MM.1S (cell line): ENCODE results near the gene HAUS7.

Experiments
- DNase-seq: peaks from one replicate; pipeline ENCODE4 v3.0.0-alpha.2; 2015
- H2AFZ ChIP-seq: fragments of 300-600 bp; sonication (generic); 2 replicates; pipeline ENCODE4 v1.6.0; 2016; ENCODE audit warnings: antibody characterized with exemption, low read length
- H3F3A ChIP-seq: fragments of 300-600 bp; sonication (generic); 2 replicates; pipeline ENCODE4 v1.6.1; 2016; ENCODE audit warnings: mild to moderate bottlenecking, antibody characterized with exemption, low read length, moderate library complexity, mixed read lengths; ENCODE audit not compliant: insufficient read depth
- H3K27ac ChIP-seq: fragments of 300-600 bp; sonication (generic); 2 replicates; pipeline ENCODE4 v1.5.1; 2016; ENCODE audit warnings: mild to moderate bottlenecking, low read length
- H3K27me3 ChIP-seq: fragments of 300-600 bp; sonication (generic); replicated peaks from 2 replicates; pipeline ENCODE4 v1.6.0; 2016; ENCODE audit warnings: low read length; ENCODE audit not compliant: insufficient read depth
- H3K36me3 ChIP-seq: fragments of 300-600 bp; sonication (generic); replicated peaks from 2 replicates; pipeline ENCODE4 v1.6.1; 2016; ENCODE audit warnings: mild to moderate bottlenecking, low read length, mixed read lengths; ENCODE audit not compliant: insufficient read depth
- H3K4me1 ChIP-seq: fragments of 300-600 bp; sonication (generic); 2 replicates; pipeline ENCODE4 v1.6.1; 2016; ENCODE audit warnings: low read length, mixed read lengths
- H3K4me2 ChIP-seq: fragments of 300-600 bp; sonication (generic); 2 replicates; pipeline ENCODE4 v1.6.0; 2016; ENCODE audit warnings: low read depth, low read length
- H3K4me3 ChIP-seq: fragments of 300-600 bp; sonication (generic); 2 replicates; pipeline ENCODE4 v1.5.1; 2016; ENCODE audit warnings: low read length, mixed read lengths
- H3K79me2 ChIP-seq: fragments of 300-600 bp; sonication (generic); 2 replicates; pipeline ENCODE4 v1.6.1; 2016; ENCODE audit warnings: mixed run types, low read length, mixed read lengths
- H3K9ac ChIP-seq: fragments of 300-600 bp; sonication (generic); 2 replicates; pipeline ENCODE4 v1.6.1; 2016; ENCODE audit warnings: low read length, mixed read lengths
- H3K9me2 ChIP-seq: fragments of 300-600 bp; sonication (generic); replicated peaks from 2 replicates; pipeline ENCODE4 v1.6.1; 2016; ENCODE audit warnings: mild to moderate bottlenecking, low read length, mixed read lengths; ENCODE audit not compliant: insufficient read depth
- H3K9me3 ChIP-seq: fragments of 300-600 bp; sonication (generic); replicated peaks from 2 replicates; pipeline ENCODE4 v1.6.1; 2016; ENCODE audit warnings: mild to moderate bottlenecking, low read length, mixed read lengths; ENCODE audit not compliant: insufficient read depth
- H4K20me1 ChIP-seq: fragments of 300-600 bp; sonication (generic); 2 replicates; pipeline ENCODE4 v1.6.1; 2016; ENCODE audit warnings: mild to moderate bottlenecking, low read length, moderate library complexity, mixed read lengths; ENCODE audit not compliant: insufficient read depth
- EZH2 ChIP-seq: fragments of 300-600 bp; sonication (generic); optimal IDR thresholded peaks from 2 replicates; pipeline ENCODE3; 2017; ENCODE audit warnings: low read depth, mild to moderate bottlenecking, antibody characterized with exemption, low read length, mixed read lengths
- EZH2phosphoT487 ChIP-seq: fragments of 300-600 bp; sonication (generic); IDR thresholded peaks from 2 replicates; pipeline ENCODE4 v1.6.1; 2018; ENCODE audit warnings: antibody characterized with exemption, low read length
- TF ChIP-seq, protein P1 (sequence below): fragments of 300-600 bp; sonication (generic); IDR thresholded peaks from 2 replicates; pipeline ENCODE4 v1.5.1; 2016; ENCODE audit warnings: antibody characterized with exemption, low read length, mixed read lengths

Gene HAUS7

DNA sequence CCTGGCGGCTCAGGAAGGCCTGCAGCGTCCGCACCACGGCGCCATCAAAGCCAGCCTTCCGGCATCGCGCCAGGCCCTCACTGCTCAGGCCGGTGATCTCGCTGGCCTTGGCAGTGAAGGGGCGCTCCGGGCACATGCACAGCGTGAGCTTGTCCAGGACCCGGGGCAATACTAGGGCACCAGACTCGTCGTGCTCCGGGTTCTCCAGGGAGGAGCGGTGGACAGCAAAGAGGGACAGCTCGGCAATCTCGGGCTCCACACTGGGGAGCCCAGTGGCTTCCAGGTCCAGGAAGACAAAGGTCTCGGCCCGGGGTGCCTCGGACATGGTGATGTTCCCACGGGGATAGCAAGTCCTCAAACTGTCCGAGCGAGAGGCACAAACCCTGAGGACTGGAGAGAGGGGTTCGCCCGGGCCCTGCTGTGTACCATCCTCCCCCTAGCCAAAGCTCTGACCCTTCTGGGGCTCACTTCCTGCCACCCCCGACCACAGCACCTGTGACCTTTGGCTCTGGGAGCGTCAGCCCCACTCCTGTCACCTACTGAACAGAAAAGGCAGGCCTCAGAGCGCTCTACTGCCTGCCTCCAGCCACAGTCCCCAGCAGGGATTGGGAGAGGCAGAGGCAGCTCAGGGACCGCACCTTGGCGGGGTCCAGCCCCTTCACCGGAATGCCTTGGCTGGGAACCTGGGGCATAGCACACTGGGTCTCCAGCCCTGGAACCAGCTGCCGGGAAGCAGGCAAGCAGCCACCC lies 25.1 kb downstream of the HAUS7 start:
- Histone ChIP-seq H3K4me1 (no peaks in the 10 kb centered on the region), H3K9me2 (no peaks in the 10 kb centered on the region), H3K79me2 (no peaks in the 10 kb centered on the region), H3K36me3 (no peaks in the 10 kb centered on the region), H3K9me3 (no peaks in the 10 kb centered on the region), H3K4me3 (no peak overlapping the region), H3K4me2 (no peak overlapping the region), H4K20me1 (no peaks in the 10 kb centered on the region), H3F3A (no peaks in the 10 kb centered on the region), H2AFZ (no peak overlapping the region), H3K27ac (no peak overlapping the region), H3K9ac (no peak overlapping the region), H3K27me3 (no peaks in the 10 kb centered on the region)
- no peak for TF ChIP-seq EZH2phosphoT487
- no peak for TF ChIP-seq EZH2
- TF ChIP-seq, protein P1, sequence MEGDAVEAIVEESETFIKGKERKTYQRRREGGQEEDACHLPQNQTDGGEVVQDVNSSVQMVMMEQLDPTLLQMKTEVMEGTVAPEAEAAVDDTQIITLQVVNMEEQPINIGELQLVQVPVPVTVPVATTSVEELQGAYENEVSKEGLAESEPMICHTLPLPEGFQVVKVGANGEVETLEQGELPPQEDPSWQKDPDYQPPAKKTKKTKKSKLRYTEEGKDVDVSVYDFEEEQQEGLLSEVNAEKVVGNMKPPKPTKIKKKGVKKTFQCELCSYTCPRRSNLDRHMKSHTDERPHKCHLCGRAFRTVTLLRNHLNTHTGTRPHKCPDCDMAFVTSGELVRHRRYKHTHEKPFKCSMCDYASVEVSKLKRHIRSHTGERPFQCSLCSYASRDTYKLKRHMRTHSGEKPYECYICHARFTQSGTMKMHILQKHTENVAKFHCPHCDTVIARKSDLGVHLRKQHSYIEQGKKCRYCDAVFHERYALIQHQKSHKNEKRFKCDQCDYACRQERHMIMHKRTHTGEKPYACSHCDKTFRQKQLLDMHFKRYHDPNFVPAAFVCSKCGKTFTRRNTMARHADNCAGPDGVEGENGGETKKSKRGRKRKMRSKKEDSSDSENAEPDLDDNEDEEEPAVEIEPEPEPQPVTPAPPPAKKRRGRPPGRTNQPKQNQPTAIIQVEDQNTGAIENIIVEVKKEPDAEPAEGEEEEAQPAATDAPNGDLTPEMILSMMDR: no peak
- no peak for DNase-seq

GRCh38 chrX:153444333-153445011 lies 25.9 kb downstream of the HAUS7 start:
- DNase-seq: no peak
- Histone ChIP-seq H3K36me3 (no peaks in the 10 kb centered on the region), H3K27me3 (no peaks in the 10 kb centered on the region), H3F3A (no peaks in the 10 kb centered on the region), H3K4me1 (no peaks in the 10 kb centered on the region), H3K4me2 (no peak overlapping the region), H3K79me2 (no peaks in the 10 kb centered on the region), H3K9me3 (no peaks in the 10 kb centered on the region), H3K4me3 (no peak overlapping the region), H3K9me2 (no peaks in the 10 kb centered on the region), H3K27ac (no peak overlapping the region), H4K20me1 (no peaks in the 10 kb centered on the region), H3K9ac (no peak overlapping the region), H2AFZ (no peak overlapping the region)
- TF ChIP-seq, protein P1: no peak
- no peak for TF ChIP-seq EZH2phosphoT487
- TF ChIP-seq EZH2: no peak

- no peak overlapping the region for H2AFZ ChIP-seq
- no peak for DNase-seq
- no peaks in the 10 kb centered on the region for H3K9me3 ChIP-seq
- H3K27me3 ChIP-seq: no peaks in the 10 kb centered on the region
- H3K27ac ChIP-seq: no peak overlapping the region
- no peaks in the 10 kb centered on the region for H4K20me1 ChIP-seq
- H3K36me3 ChIP-seq: no peaks in the 10 kb centered on the region
- H3F3A ChIP-seq: no peaks in the 10 kb centered on the region
- H3K9ac ChIP-seq: no peak overlapping the region
- no peaks in the 10 kb centered on the region for H3K9me2 ChIP-seq
- no peaks in the 10 kb centered on the region for H3K4me1 ChIP-seq
- no peak overlapping the region for H3K4me2 ChIP-seq
- TF ChIP-seq EZH2phosphoT487: no peak
- TF ChIP-seq, protein P1: no peak
- no peak for TF ChIP-seq EZH2
- no peak overlapping the region for H3K4me3 ChIP-seq
- no peaks in the 10 kb centered on the region for H3K79me2 ChIP-seq
Observed at GRCh38 chrX:153443476-153444332, 26.7 kb downstream of the HAUS7 start.
